PC-9 (cell line): ENCODE data around the gene CPTP. TPM values are rescaled to one million over a fixed set of nuclear protein-coding genes. Genes with fewer than 3 reads are reported as not detected.

ENCODE experiments used
- BruUV-seq: library from RNA; stranded (reverse); fragments of 400-500 nt; replicated peaks from 2 replicates; lab custom pipeline; 2021; lab: Mats Ljungman, UMichigan
- CTCF ChIA-PET: fragments of 300-600 bp; sonication (Branson Sonifier 250); formaldehyde crosslinking; loops from one replicate; lab custom pipeline; 2022; ENCODE audit warnings: antibody characterized with exemption; lab: Charles Lee
- POLR2A ChIA-PET: fragments of 300-600 bp; sonication (Branson Sonifier 250); formaldehyde crosslinking; loops from one replicate; lab custom pipeline; 2022; ENCODE audit warnings: antibody characterized with exemption; ENCODE audit not compliant: unreplicated experiment; lab: Charles Lee
- DNase-seq, 2 experiments: peaks; one replicate each; pipeline versions ENCODE4 v3.0.0 to v3.0.0-alpha.2; 2015 to 2022; ENCODE audit warnings: mixed read lengths in 1 of 2
- H2AFZ ChIP-seq: fragments of 200-600 bp; sonication (generic); 2 replicates; pipeline ENCODE4 v1.8.1; 2017; ENCODE audit warnings: antibody characterized with exemption
- H3F3A ChIP-seq: fragments of 200-600 bp; sonication (generic); 2 replicates; pipeline ENCODE4 v1.8.1; 2017; ENCODE audit warnings: antibody characterized with exemption, mild to moderate bottlenecking, low read depth; ENCODE audit not compliant: insufficient read depth
- H3K27ac ChIP-seq: fragments of 200-600 bp; sonication (generic); 2 replicates; pipeline ENCODE4 v1.6.1; 2016; ENCODE audit warnings: mixed run types
- H3K27me3 ChIP-seq: fragments of 200-600 bp; sonication (generic); 2 replicates; pipeline ENCODE4 v1.6.1; 2016; ENCODE audit warnings: low read depth, mixed run types; ENCODE audit not compliant: insufficient read depth
- H3K36me3 ChIP-seq: fragments of 200-600 bp; sonication (generic); 2 replicates; pipeline ENCODE4 v1.6.1; 2016; ENCODE audit warnings: low read depth, mixed run types
- H3K4me1 ChIP-seq: fragments of 200-600 bp; sonication (generic); replicated peaks from 2 replicates; pipeline ENCODE4 v1.6.1; 2016; ENCODE audit warnings: mixed run types; ENCODE audit not compliant: insufficient read depth
- H3K4me2 ChIP-seq: fragments of 200-600 bp; sonication (generic); 2 replicates; pipeline ENCODE4 v1.6.1; 2017; ENCODE audit warnings: mixed run types
- H3K4me3 ChIP-seq: fragments of 200-600 bp; sonication (generic); 2 replicates; pipeline ENCODE4 v1.6.1; 2016; ENCODE audit warnings: mixed run types
- H3K79me2 ChIP-seq: fragments of 200-600 bp; sonication (generic); 2 replicates; pipeline ENCODE4 v1.6.1; 2017; ENCODE audit warnings: low read depth, mixed run types
- H3K9me2 ChIP-seq: fragments of 200-600 bp; sonication (generic); 2 replicates; pipeline ENCODE4 v1.8.1; 2017; ENCODE audit warnings: mild to moderate bottlenecking; ENCODE audit not compliant: insufficient read depth
- H3K9me3 ChIP-seq: fragments of 200-600 bp; sonication (generic); 2 replicates; pipeline ENCODE4 v1.8.1; 2016; ENCODE audit warnings: low read depth; ENCODE audit not compliant: insufficient read depth
- H4K20me1 ChIP-seq: fragments of 200-600 bp; sonication (generic); 2 replicates; pipeline ENCODE4 v1.8.1; 2017; ENCODE audit not compliant: insufficient read depth
- EZH2 ChIP-seq: fragments of 200-600 bp; sonication (generic); IDR thresholded peaks from 2 replicates; pipeline ENCODE4 v1.8.0; 2017; ENCODE audit warnings: antibody characterized with exemption, low read depth
- intact Hi-C: fragments of 100-400 bp; cut with micrococcal nuclease; formaldehyde crosslinking; loops from one replicate; pipeline ENCODE4 v1.10.0; 2022; ENCODE audit not compliant: unreplicated experiment
- total RNA-seq: library from RNA; stranded (reverse); gene quantifications from 2 replicates; pipeline ENCODE4 v1.2.3, GENCODE V29; 2021
- TF ChIP-seq, protein P1 (sequence below): fragments of 200-600 bp; sonication (generic); conservative IDR thresholded peaks from 2 replicates; pipeline ENCODE4 v1.6.1; 2017; ENCODE audit warnings: mixed run types, antibody characterized with exemption, mild to moderate bottlenecking, moderate library complexity

Gene CPTP
- total RNA-seq, 1 experiment from 2014 or later, result 33.7 TPM

DNA sequence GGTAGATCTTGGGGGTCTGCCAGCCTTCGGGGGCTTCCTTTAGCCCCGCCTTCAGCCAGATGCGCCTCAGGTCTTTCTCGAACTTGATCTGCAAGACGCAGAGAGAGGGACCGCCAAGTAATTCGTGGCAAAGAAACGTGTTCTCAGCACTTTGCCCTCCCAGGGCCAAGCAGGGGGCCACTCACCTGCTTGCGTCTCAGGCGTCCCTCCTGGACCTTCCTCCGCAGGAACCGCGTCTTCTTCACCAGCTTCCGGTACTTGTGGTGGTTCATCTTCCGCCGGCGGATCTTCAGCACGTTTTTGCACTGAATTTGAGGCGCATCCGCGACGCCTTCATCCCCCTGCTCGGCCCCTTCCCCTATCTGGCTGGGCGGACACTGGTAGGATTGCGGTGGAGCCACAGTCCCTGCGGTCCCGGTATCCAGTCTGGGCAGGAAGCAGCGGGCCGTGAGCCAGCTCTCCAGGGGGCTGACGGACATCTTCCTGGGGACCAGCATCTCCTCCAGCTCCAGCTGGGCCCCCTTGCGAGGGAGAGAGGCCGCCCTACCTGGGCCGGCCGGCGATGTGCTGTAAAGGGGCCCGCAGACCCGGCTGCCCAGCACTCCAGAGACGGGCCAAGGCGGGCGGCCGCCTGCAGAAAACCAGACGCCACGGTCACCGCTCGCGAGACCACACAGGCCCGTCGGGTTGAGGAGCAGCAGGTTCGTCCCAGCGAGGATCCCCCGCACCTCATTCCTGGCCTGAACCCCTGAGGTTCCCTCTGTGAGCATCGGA is 49.4 kb downstream of the CPTP start:
- no peaks in the 10 kb centered on the region; the same call in 1 of the 2 replicates for H3K36me3 ChIP-seq
- no peak overlapping the region for H3K27ac ChIP-seq
- no peaks in the 10 kb centered on the region for H3K27me3 ChIP-seq
- CTCF ChIA-PET, result no interaction called here
- H4K20me1 ChIP-seq, result no peaks in the 10 kb centered on the region
- no peaks in the 10 kb centered on the region for H3K9me3 ChIP-seq
- TF ChIP-seq EZH2, result no peak
- TF ChIP-seq, protein P1, sequence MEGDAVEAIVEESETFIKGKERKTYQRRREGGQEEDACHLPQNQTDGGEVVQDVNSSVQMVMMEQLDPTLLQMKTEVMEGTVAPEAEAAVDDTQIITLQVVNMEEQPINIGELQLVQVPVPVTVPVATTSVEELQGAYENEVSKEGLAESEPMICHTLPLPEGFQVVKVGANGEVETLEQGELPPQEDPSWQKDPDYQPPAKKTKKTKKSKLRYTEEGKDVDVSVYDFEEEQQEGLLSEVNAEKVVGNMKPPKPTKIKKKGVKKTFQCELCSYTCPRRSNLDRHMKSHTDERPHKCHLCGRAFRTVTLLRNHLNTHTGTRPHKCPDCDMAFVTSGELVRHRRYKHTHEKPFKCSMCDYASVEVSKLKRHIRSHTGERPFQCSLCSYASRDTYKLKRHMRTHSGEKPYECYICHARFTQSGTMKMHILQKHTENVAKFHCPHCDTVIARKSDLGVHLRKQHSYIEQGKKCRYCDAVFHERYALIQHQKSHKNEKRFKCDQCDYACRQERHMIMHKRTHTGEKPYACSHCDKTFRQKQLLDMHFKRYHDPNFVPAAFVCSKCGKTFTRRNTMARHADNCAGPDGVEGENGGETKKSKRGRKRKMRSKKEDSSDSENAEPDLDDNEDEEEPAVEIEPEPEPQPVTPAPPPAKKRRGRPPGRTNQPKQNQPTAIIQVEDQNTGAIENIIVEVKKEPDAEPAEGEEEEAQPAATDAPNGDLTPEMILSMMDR, result no peak
- POLR2A ChIA-PET, result no interaction called here
- H2AFZ ChIP-seq, result peak overlapping the region; percentile 77; the same call in 1 of the 2 replicates
- peak overlapping the region; percentile 81 for H3K4me3 ChIP-seq
- peaks cover 25% of the 10 kb centered on the region for H3K79me2 ChIP-seq
- peaks cover 32% of the 10 kb centered on the region; the same call in 1 of the 2 replicates for H3F3A ChIP-seq
- peaks cover 16% of the 10 kb centered on the region for H3K4me1 ChIP-seq
- intact Hi-C loops, result loop anchor here (2.0 to 10.0 kb wide), 2 partner anchors 29 to 131 kb away; no protein-coding TSS in a partner anchor
- TSS peak; percentile 73 for BruUV-seq
- peak overlapping the region; percentile 91 for H3K4me2 ChIP-seq
- DNase-seq, result no peak
- H3K9me2 ChIP-seq, result no peaks in the 10 kb centered on the region

DNA sequence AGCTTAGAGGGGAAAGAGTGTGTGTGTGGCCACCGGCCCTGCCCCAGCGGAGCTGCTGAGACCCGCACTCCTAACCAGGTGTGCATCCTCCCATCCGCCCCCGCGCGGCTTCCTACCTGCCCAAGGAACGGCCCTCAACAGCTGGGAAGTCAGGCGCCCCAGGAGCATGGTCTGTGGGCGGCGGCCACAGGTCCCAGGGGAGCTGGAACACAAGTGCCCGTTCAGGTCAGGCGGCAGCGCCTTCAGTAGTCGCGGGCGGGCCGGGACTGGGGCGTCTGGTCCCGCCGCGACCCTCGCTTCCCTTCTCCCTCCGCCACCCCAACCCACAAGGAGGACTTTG is 50.0 kb downstream of the CPTP start:
- no peaks in the 10 kb centered on the region for H3K9me3 ChIP-seq
- peak overlapping the region; percentile 91 for H3K4me2 ChIP-seq
- peak overlapping the region; percentile 77 for H2AFZ ChIP-seq
- peaks cover 25% of the 10 kb centered on the region for H3K79me2 ChIP-seq
- TF ChIP-seq, protein P1, result no peak
- TF ChIP-seq EZH2, result no peak
- peaks cover 16% of the 10 kb centered on the region for H3K4me1 ChIP-seq
- intact Hi-C loops, result loop anchor here (10.0 kb wide), 1 partner anchor 130 kb away; no protein-coding TSS in a partner anchor
- H3K27ac ChIP-seq, result peak overlapping the region; percentile 35
- H3K27me3 ChIP-seq, result no peaks in the 10 kb centered on the region
- ChIA-PET POLR2A (interaction anchor here (0.8 to 0.9 kb wide), 2 partner anchors 14 to 25 kb away, joined by 4 to 8 read pairs; partner anchors contain the start of gene CCNL2), CTCF (interaction anchor here (0.6 to 1.2 kb wide), 2 partner anchors 26 to 77 kb away, joined by 4 read pairs; no protein-coding TSS in a partner anchor)
- BruUV-seq, result no TSS peak
- DNase-seq, result no peak
- no peaks in the 10 kb centered on the region for H4K20me1 ChIP-seq
- H3F3A ChIP-seq, result peaks cover 32% of the 10 kb centered on the region; the same call in 1 of the 2 replicates
- H3K4me3 ChIP-seq, result peak overlapping the region; percentile 81
- no peaks in the 10 kb centered on the region; the same call in 1 of the 2 replicates for H3K36me3 ChIP-seq
- no peaks in the 10 kb centered on the region for H3K9me2 ChIP-seq

DNA sequence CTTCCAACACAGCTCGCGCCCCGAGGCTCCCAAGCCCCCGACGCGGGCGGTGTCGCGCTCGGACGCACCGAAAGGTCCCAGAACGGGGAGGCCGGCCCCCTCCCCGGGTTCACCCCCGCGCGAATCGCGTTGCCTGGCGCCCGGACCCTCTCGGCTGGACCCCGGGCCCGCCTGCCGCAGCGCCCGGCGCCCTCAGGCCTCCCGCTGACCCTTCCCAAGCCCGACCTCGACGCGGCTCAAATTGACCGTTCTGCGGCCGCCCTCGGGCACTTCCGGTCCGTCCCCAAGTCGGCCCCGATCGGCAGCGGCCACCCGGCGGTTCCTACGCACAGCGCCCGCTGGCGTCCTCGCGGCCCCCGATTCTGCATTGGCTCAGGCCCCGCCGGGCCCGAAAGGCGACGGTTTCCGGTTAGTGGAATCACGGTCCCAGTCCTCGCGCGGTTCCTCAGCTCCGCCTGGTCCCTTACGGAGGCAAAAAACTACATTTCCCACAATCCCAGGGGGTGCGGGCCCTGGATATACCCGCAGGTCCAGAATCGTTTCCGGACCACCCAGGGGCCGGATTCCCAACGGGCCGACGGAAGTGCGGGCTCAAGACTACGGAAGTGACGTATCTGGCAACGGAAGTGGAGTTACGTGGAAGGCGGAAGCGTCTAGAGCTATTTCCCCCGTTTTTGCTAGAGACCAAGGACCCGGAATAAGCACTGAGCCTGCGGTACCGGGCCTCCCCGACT is 50.5 kb downstream of the CPTP start, which contains the start of gene AURKAIP1:
AURKAIP1 (minus strand) TSS at position 279 of the 734 bp plus-strand sequence. CDS start 451 bp downstream, outside the sequence.
- H3K4me3 ChIP-seq, result peak within 1 kb of the TSS; percentile 81
- TF ChIP-seq, protein P1, result no peak
- TF ChIP-seq EZH2, result no peak
- H3K9me2 ChIP-seq, result no peaks in the 10 kb centered on the region
- ChIA-PET POLR2A (interaction anchor here (0.6 to 0.9 kb wide), 5 partner anchors 15 to 312 kb away, joined by 4 to 8 read pairs (median 6); partner anchors contain the start of gene CCNL2), CTCF (interaction anchor here (0.6 to 1.6 kb wide), 5 partner anchors 27 to 130 kb away, joined by 3 to 5 read pairs (median 4); no protein-coding TSS in a partner anchor)
- peak; percentile 97 to 99 for DNase-seq
- intact Hi-C loops, result loop anchor here (10.0 kb wide), 1 partner anchor 130 kb away; no protein-coding TSS in a partner anchor
- H3K9me3 ChIP-seq, result no peaks in the 10 kb centered on the region
- peaks cover 25% of the 10 kb centered on the region for H3K79me2 ChIP-seq
- H3F3A ChIP-seq, result peaks cover 32% of the 10 kb centered on the region; the same call in 1 of the 2 replicates
- H3K4me1 ChIP-seq, result peaks cover 16% of the 10 kb centered on the region
- peak within 1 kb of the TSS; percentile 75 for H3K27ac ChIP-seq
- no TSS peak for BruUV-seq
- no peaks in the 10 kb centered on the region; the same call in 1 of the 2 replicates for H3K36me3 ChIP-seq
- peak within 1 kb of the TSS; percentile 90 for H2AFZ ChIP-seq
- H4K20me1 ChIP-seq, result no peaks in the 10 kb centered on the region
- no peaks in the 10 kb centered on the region for H3K27me3 ChIP-seq
- H3K4me2 ChIP-seq, result peak within 1 kb of the TSS; percentile 95
